ENCODE data around the gene RBMX2.
"Not testable (repeated sequence)": the region's sequence is repeated elsewhere in the genome, so short reads cannot be mapped to it uniquely, and the experiment has no call there.

Gene RBMX2

GRCh38 chrX:130418740-130419139 is 17.0 kb downstream of the RBMX2 start:
- H3K9ac ChIP-seq (ENCODE audit: low read depth, low read length): no peak overlapping the region
- H3K9me3 ChIP-seq (ENCODE audit: control insufficient read depth, insufficient read depth, low read length): no peaks in the 10 kb centered on the region
- H3K36me3 ChIP-seq (ENCODE audit: insufficient read depth, low read length): no peaks in the 10 kb centered on the region
- peaks cover 7% of the 10 kb centered on the region; the same call in 1 of the 2 replicates for H3K4me1 ChIP-seq (ENCODE audit: insufficient read depth, low read length)

GRCh38 chrX:130419263-130419662 is 17.5 kb downstream of the RBMX2 start:
- peaks cover 7% of the 10 kb centered on the region; the same call in 1 of the 2 replicates for H3K4me1 ChIP-seq (ENCODE audit: insufficient read depth, low read length)
- H3K36me3 ChIP-seq (ENCODE audit: insufficient read depth, low read length): no peaks in the 10 kb centered on the region
- H3K9me3 ChIP-seq (ENCODE audit: control insufficient read depth, insufficient read depth, low read length): no peaks in the 10 kb centered on the region
- H3K9ac ChIP-seq (ENCODE audit: low read depth, low read length): no peak overlapping the region

GRCh38 chrX:130426531-130426930 is 24.7 kb downstream of the RBMX2 start:
- no peaks in the 10 kb centered on the region for H3K4me1 ChIP-seq (ENCODE audit: insufficient read depth, low read length)
- H3K9me3 ChIP-seq (ENCODE audit: control insufficient read depth, insufficient read depth, low read length): no peaks in the 10 kb centered on the region
- no peak overlapping the region for H3K9ac ChIP-seq (ENCODE audit: low read depth, low read length)
- no peaks in the 10 kb centered on the region for H3K36me3 ChIP-seq (ENCODE audit: insufficient read depth, low read length)

- not testable (repeated sequence) for H3K9me3 ChIP-seq (ENCODE audit: control insufficient read depth, insufficient read depth, low read length); H3K9ac ChIP-seq (ENCODE audit: low read depth, low read length); H3K4me1 ChIP-seq (ENCODE audit: insufficient read depth, low read length); H3K36me3 ChIP-seq (ENCODE audit: insufficient read depth, low read length)
Measured at GRCh38 chrX:130429236-130429635, 27.4 kb downstream of the RBMX2 start.

GRCh38 chrX:130435937-130436336 is 34.1 kb downstream of the RBMX2 start:
- Histone ChIP-seq H3K9ac (ENCODE audit: low read depth, low read length) (no peak overlapping the region), H3K36me3 (ENCODE audit: insufficient read depth, low read length) (no peaks in the 10 kb centered on the region), H3K4me1 (ENCODE audit: insufficient read depth, low read length) (no peaks in the 10 kb centered on the region), H3K9me3 (ENCODE audit: control insufficient read depth, insufficient read depth, low read length) (no peaks in the 10 kb centered on the region)

- H3K4me1 ChIP-seq (ENCODE audit: insufficient read depth, low read length); H3K36me3 ChIP-seq (ENCODE audit: insufficient read depth, low read length); H3K9ac ChIP-seq (ENCODE audit: low read depth, low read length); H3K9me3 ChIP-seq (ENCODE audit: control insufficient read depth, insufficient read depth, low read length): not testable (repeated sequence)
Measured at GRCh38 chrX:130437996-130438395, 36.2 kb downstream of the RBMX2 start.

GRCh38 chrX:130443875-130444274 is 42.1 kb downstream of the RBMX2 start:
- Histone ChIP-seq H3K9ac (ENCODE audit: low read depth, low read length) (no peak overlapping the region), H3K4me1 (ENCODE audit: insufficient read depth, low read length) (no peaks in the 10 kb centered on the region), H3K9me3 (ENCODE audit: control insufficient read depth, insufficient read depth, low read length) (no peaks in the 10 kb centered on the region), H3K36me3 (ENCODE audit: insufficient read depth, low read length) (no peaks in the 10 kb centered on the region)

GRCh38 chrX:130444641-130445336 is 43.0 kb downstream of the RBMX2 start:
- no peaks in the 10 kb centered on the region for H3K36me3 ChIP-seq (ENCODE audit: insufficient read depth, low read length)
- no peak overlapping the region for H3K9ac ChIP-seq (ENCODE audit: low read depth, low read length)
- no peaks in the 10 kb centered on the region for H3K4me1 ChIP-seq (ENCODE audit: insufficient read depth, low read length)
- no peaks in the 10 kb centered on the region for H3K9me3 ChIP-seq (ENCODE audit: control insufficient read depth, insufficient read depth, low read length)

- Histone ChIP-seq H3K4me1 (ENCODE audit: insufficient read depth, low read length) (no peaks in the 10 kb centered on the region), H3K9ac (ENCODE audit: low read depth, low read length) (no peak overlapping the region)
Measured at GRCh38 chrX:130446974-130447373, 45.2 kb downstream of the RBMX2 start.

More at GRCh38 chrX:130446974-130447373, 45.2 kb downstream of the RBMX2 start:
- Histone ChIP-seq H3K36me3 (ENCODE audit: insufficient read depth, low read length) (no peaks in the 10 kb centered on the region), H3K9me3 (ENCODE audit: control insufficient read depth, insufficient read depth, low read length) (no peaks in the 10 kb centered on the region)

All from ES-I3 (cell line).